Lung (tissue), 12 donors: ENCODE results near the gene CCDC184. TPM values are rescaled to one million over a fixed set of nuclear protein-coding genes. Genes with fewer than 3 reads are reported as not detected.

Source experiments
- ATAC-seq: fragments of 200-7000 bp; cut with Tn5 transposase; one replicate; pipeline ENCODE4 v1.9.1; 2020; ENCODE audit warnings: moderate number of reproducible peaks; ENCODE audit not compliant: insufficient read depth, low FRiP score
- DNase-seq, 3 donors: peaks; one replicate each; pipeline ENCODE4 v3.0.0-alpha.2; 2013 to 2017
- H3K27ac ChIP-seq, 2 donors: one replicate each; pipeline ENCODE4 v1.5.1; 2013; ENCODE audit warnings: mild to moderate bottlenecking in 2 of 2, moderate library complexity in 2 of 2, control low read depth in 1 of 2, inconsistent platforms in 1 of 2, low read depth in 1 of 2, low read length in 1 of 2
- H3K27me3 ChIP-seq, 3 donors: one replicate each; pipeline ENCODE4 v1.5.1; 2013; ENCODE audit warnings: low read length in 2 of 3; ENCODE audit not compliant: control insufficient read depth in 3 of 3, insufficient read depth in 3 of 3
- H3K36me3 ChIP-seq, 4 donors: one replicate each; pipeline ENCODE4 v1.5.1; 2013; ENCODE audit warnings: low read length in 4 of 4, mild to moderate bottlenecking in 1 of 4, moderate library complexity in 1 of 4; ENCODE audit not compliant: control insufficient read depth in 4 of 4, insufficient read depth in 4 of 4
- H3K4me1 ChIP-seq, 5 donors: one replicate each; pipeline ENCODE4 v1.5.1; 2013; ENCODE audit warnings: low read length in 5 of 5, mild to moderate bottlenecking in 2 of 5, moderate library complexity in 1 of 5; ENCODE audit not compliant: control insufficient read depth in 5 of 5, insufficient read depth in 5 of 5
- H3K4me3 ChIP-seq: one replicate; pipeline ENCODE4 v1.5.1; 2013; ENCODE audit warnings: mild to moderate bottlenecking, control low read depth, moderate library complexity
- H3K9ac ChIP-seq, 2 donors: one replicate each; pipeline ENCODE4 v1.5.1; 2013; ENCODE audit warnings: low read length in 2 of 2, control low read depth in 1 of 2; ENCODE audit not compliant: insufficient read depth in 1 of 2
- H3K9me3 ChIP-seq, 4 donors: one replicate each; pipeline ENCODE4 v1.5.1; 2013; ENCODE audit warnings: low read length in 3 of 4, mild to moderate bottlenecking in 1 of 4, moderate library complexity in 1 of 4; ENCODE audit not compliant: control insufficient read depth in 4 of 4, insufficient read depth in 3 of 4
- WGBS, 2 donors: extraction: QIAGEN DNeasy Blood & Tissue Kit; methylation state at CpG; one replicate each; pipeline ENCODE4 v1.1.7; 2013; 5-methylcytosine and 5-hydroxymethylcytosine counted together
- polyA plus RNA-seq, 2 donors: library from polyadenylated mRNA; stranded (reverse); fragments of 200-250 nt; gene quantifications; one replicate each; pipeline ENCODE4 v1.2.1, GENCODE V29; 2013
- total RNA-seq, 2 donors: library from RNA; depleted of rRNA in 1 of 2; stranded (reverse); fragments of >200 nt in 1 of 2; gene quantifications; one replicate each; pipeline ENCODE4 v1.2.1, GENCODE V29; 2014 to 2021
- TF ChIP-seq, protein P1 (sequence below): IDR thresholded peaks from 2 replicates; pipeline ENCODE4 v1.5.1; 2012; ENCODE audit warnings: mild to moderate bottlenecking; ENCODE audit errors: control extremely low read depth, extremely low read depth
- donor health status: control.
- donor health status: control.
- donor health status: Bipolar disorder and iron deficiency.
- donor health status: healthy.
- donor health status: DM: yes; HTN: yes; CAD: no.

Gene CCDC184
- total and polyA plus RNA-seq, 4 donors: 0.51 to 3.0 (median 1.0) TPM

DNA sequence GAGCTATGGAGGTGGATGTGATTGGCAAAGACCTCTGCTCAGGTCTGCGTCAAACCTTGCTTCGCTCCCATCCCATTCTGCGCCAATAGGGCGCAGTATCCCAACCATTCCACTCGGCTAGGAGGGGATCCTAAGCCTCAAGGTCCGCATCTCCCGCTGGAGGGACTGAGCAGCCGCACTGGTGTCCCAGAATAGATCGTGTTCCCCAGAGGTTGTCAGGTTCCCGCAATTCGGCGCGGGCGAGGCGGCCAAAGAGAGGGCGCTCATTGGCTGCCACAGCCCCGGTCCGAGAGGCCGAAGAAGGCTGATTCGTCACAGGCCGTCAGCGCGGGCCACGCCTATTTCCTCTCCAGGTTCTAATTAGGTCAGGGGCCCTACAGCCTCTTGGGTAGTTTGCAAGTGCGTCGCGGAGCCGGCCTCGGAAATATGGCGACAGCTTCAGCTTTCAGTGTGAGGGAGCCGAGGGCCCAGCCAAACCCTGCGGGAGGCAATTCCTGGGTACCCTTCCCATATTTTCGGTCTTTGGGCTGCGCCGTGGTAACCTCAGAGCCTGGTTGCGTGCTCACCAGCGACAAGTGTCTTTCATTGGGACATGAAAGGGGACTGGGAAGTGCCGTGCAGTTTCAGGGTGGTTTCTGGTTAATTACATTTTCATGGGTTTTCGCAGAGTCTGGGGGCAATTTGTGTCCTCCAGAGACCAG, 14.7 kb downstream of the CCDC184 start:
- Histone ChIP-seq H3K27ac (peak overlapping the region; percentile 98 to 100), H3K27me3 (no peaks in the 10 kb centered on the region), H3K36me3 (no peaks in the 10 kb centered on the region), H3K9ac (peak overlapping the region; percentile 92 to 97), H3K4me3 (peak overlapping the region; percentile 76), H3K9me3 (peaks cover 0 to 4% (median 0%) of the 10 kb centered on the region in 4 donors), H3K4me1 (peaks cover 0 to 28% (median 6%) of the 10 kb centered on the region in 5 donors)
- 0% methylated on average over 39 of the region's 39 CpGs for WGBS, 2 donors
- TF ChIP-seq, protein P1, sequence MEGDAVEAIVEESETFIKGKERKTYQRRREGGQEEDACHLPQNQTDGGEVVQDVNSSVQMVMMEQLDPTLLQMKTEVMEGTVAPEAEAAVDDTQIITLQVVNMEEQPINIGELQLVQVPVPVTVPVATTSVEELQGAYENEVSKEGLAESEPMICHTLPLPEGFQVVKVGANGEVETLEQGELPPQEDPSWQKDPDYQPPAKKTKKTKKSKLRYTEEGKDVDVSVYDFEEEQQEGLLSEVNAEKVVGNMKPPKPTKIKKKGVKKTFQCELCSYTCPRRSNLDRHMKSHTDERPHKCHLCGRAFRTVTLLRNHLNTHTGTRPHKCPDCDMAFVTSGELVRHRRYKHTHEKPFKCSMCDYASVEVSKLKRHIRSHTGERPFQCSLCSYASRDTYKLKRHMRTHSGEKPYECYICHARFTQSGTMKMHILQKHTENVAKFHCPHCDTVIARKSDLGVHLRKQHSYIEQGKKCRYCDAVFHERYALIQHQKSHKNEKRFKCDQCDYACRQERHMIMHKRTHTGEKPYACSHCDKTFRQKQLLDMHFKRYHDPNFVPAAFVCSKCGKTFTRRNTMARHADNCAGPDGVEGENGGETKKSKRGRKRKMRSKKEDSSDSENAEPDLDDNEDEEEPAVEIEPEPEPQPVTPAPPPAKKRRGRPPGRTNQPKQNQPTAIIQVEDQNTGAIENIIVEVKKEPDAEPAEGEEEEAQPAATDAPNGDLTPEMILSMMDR: no peak
- ATAC-seq (peak; percentile 94), DNase-seq (peak; percentile 97)

- peaks cover 0 to 4% (median 0%) of the 10 kb centered on the region in 4 donors for H3K9me3 ChIP-seq
- H3K27ac ChIP-seq: peak overlapping the region; percentile 98 to 100
- TF ChIP-seq, protein P1: no peak
- WGBS, 2 donors: 9 to 11% methylated on average over 26 of the region's 26 CpGs
- peak overlapping the region; percentile 92 to 97 for H3K9ac ChIP-seq
- H3K4me1 ChIP-seq: peaks cover 0 to 28% (median 6%) of the 10 kb centered on the region in 5 donors
- H3K36me3 ChIP-seq: no peaks in the 10 kb centered on the region
- no peaks in the 10 kb centered on the region for H3K27me3 ChIP-seq
- DNase-seq: peak in 1 of 3 donors; percentile 52
- H3K4me3 ChIP-seq: peak overlapping the region; percentile 76
- ATAC-seq: peak; percentile 2
Measured at GRCh38 chr12:48198672-48198971, 15.2 kb downstream of the CCDC184 start.

- Histone ChIP-seq H3K9me3 (peaks cover 0 to 5% (median 0%) of the 10 kb centered on the region in 4 donors), H3K9ac (peak overlapping the region in 1 of 2 donors; percentile 97), H3K4me1 (peaks cover 0 to 28% (median 6%) of the 10 kb centered on the region in 5 donors), H3K36me3 (no peaks in the 10 kb centered on the region), H3K4me3 (peak overlapping the region; percentile 76), H3K27me3 (no peaks in the 10 kb centered on the region), H3K27ac (peak overlapping the region; percentile 98 to 100)
- ATAC-seq: no peak
- TF ChIP-seq, protein P1: no peak
- no peak for DNase-seq
- WGBS, 2 donors: 44 to 61% methylated on average over 10 of the region's 10 CpGs
Measured at GRCh38 chr12:48198985-48199384, 15.5 kb downstream of the CCDC184 start.
